H1 (cell line): ENCODE results near the gene STAG2. TPM values are rescaled to one million over a fixed set of nuclear protein-coding genes. Genes with fewer than 3 reads are reported as not detected.

Experiments
- CTCF ChIA-PET: fragments of 300-600 bp; sonication (Branson Sonifier 250); formaldehyde crosslinking; loops from one replicate; lab custom pipeline; 2021; ENCODE audit not compliant: partially characterized antibody; lab: Charles Lee
- POLR2A ChIA-PET: fragments of 300-600 bp; sonication (Branson Sonifier 250); formaldehyde crosslinking; loops from one replicate; lab custom pipeline; 2021; ENCODE audit warnings: inconsistent platforms; ENCODE audit not compliant: partially characterized antibody; lab: Charles Lee
- DNase-seq, 2 experiments: peaks; one replicate each; pipeline versions ENCODE4 v3.0.0 to v3.0.0-alpha.2; 2010 to 2022; ENCODE audit warnings: low spot score in 2 of 2, low read depth in 1 of 2, mixed read lengths in 1 of 2
- FAIRE-seq: peaks from 2 replicates; lab custom pipeline; 2011; peaks lifted over from hg19 to GRCh38; lab: Jason Lieb, UNC
- H2AFZ ChIP-seq: 2 replicates; pipeline ENCODE4 v1.8.1; 2012; ENCODE audit warnings: low read length, inconsistent platforms
- H2AK5ac ChIP-seq: 2 replicates; pipeline ENCODE4 v1.6.1; 2013; ENCODE audit warnings: low read depth, low read length
- H2BK120ac ChIP-seq: replicated peaks from 2 replicates; pipeline ENCODE3; 2013; ENCODE audit warnings: low read depth, low read length, inconsistent platforms
- H2BK12ac ChIP-seq: 2 replicates; pipeline ENCODE4 v1.6.1; 2013; ENCODE audit warnings: low read depth, low read length
- H2BK15ac ChIP-seq: 2 replicates; pipeline ENCODE4 v1.6.1; 2013; ENCODE audit warnings: low read length
- H2BK20ac ChIP-seq: 2 replicates; pipeline ENCODE4 v1.6.1; 2013; ENCODE audit warnings: low read length
- H2BK5ac ChIP-seq: 2 replicates; pipeline ENCODE4 v1.6.1; 2013; ENCODE audit warnings: low read depth, low read length
- H3K14ac ChIP-seq: 2 replicates; pipeline ENCODE4 v1.6.1; 2013; ENCODE audit warnings: inconsistent platforms; ENCODE audit not compliant: insufficient read length
- H3K18ac ChIP-seq: 2 replicates; pipeline ENCODE4 v1.6.1; 2013; ENCODE audit warnings: low read length; ENCODE audit errors: extremely low read depth
- H3K23ac ChIP-seq: 2 replicates; pipeline ENCODE4 v1.6.1; 2013; ENCODE audit warnings: inconsistent platforms; ENCODE audit not compliant: insufficient read length
- H3K23me2 ChIP-seq: 2 replicates; pipeline ENCODE4 v1.6.1; 2013; ENCODE audit warnings: low read depth, low read length
- H3K27ac ChIP-seq: 2 replicates; pipeline ENCODE4 v1.6.1; 2011; ENCODE audit warnings: low read depth, low read length, inconsistent platforms
- H3K27me3 ChIP-seq, 4 experiments: replicated peaks in 1 of 4; 1 replicate in 1 of 4; 2 replicates in 3 of 4; pipeline versions ENCODE4 v1.6.1 to v1.8.1; 2011 to 2013; ENCODE audit warnings: low read length in 3 of 4, mild to moderate bottlenecking in 3 of 4, inconsistent platforms in 2 of 4, mixed read lengths in 2 of 4, moderate library complexity in 1 of 4; ENCODE audit not compliant: control insufficient read depth in 3 of 4, insufficient read depth in 3 of 4; ENCODE audit errors: extremely low read depth in 1 of 4
- H3K36me3 ChIP-seq, 4 experiments: 2 replicates each; pipeline versions ENCODE4 v1.6.1 to v1.8.1; 2011 to 2013; ENCODE audit warnings: mild to moderate bottlenecking in 4 of 4, low read length in 3 of 4, moderate library complexity in 2 of 4, control low read depth in 1 of 4, inconsistent platforms in 1 of 4; ENCODE audit not compliant: insufficient read depth in 4 of 4, control insufficient read depth in 2 of 4
- H3K4ac ChIP-seq: replicated peaks from 2 replicates; pipeline ENCODE3; 2013; ENCODE audit warnings: low read length, low read depth, mixed read lengths, inconsistent platforms; ENCODE audit not compliant: insufficient read length
- H3K4me1 ChIP-seq, 4 experiments: replicated peaks in 1 of 4; 1 replicate in 1 of 4; 2 replicates in 3 of 4; pipeline versions ENCODE4 v1.6.1 to v1.8.1; 2011 to 2013; ENCODE audit warnings: low read length in 3 of 4, inconsistent platforms in 2 of 4, mixed read lengths in 1 of 4; ENCODE audit not compliant: insufficient read depth in 4 of 4, control insufficient read depth in 3 of 4
- H3K4me2 ChIP-seq, 2 experiments: 2 replicates each; pipeline versions ENCODE4 v1.6.1 to v1.8.1; 2011 to 2013; ENCODE audit warnings: low read depth in 2 of 2, low read length in 2 of 2, control low read depth in 1 of 2, inconsistent platforms in 1 of 2, mild to moderate bottlenecking in 1 of 2; ENCODE audit not compliant: insufficient read depth in 1 of 2
- H3K4me3 ChIP-seq, 4 experiments: fragments of 200-600, 300-600 bp in 1 of 4; sonication (generic), shearing (Covaris generic), sonication (Bioruptor Twin) in 1 of 4; 2 replicates each; pipeline versions ENCODE4 v1.5.1 to v1.8.1; 2011 to 2016; ENCODE audit warnings: low read length in 4 of 4, low read depth in 3 of 4, control low read depth in 2 of 4, inconsistent platforms in 2 of 4, mild to moderate bottlenecking in 2 of 4, mixed read lengths in 1 of 4, moderate library complexity in 1 of 4; ENCODE audit not compliant: insufficient read depth in 2 of 4; ENCODE audit errors: extremely low read depth in 1 of 4
- H3K56ac ChIP-seq: replicated peaks from 2 replicates; pipeline ENCODE3; 2013; ENCODE audit warnings: low read depth, mild to moderate bottlenecking, mixed read lengths, low read length, inconsistent platforms; ENCODE audit not compliant: insufficient read length
- H3K79me1 ChIP-seq: 2 replicates; pipeline ENCODE4 v1.6.1; 2013; ENCODE audit warnings: low read depth, low read length, control low read depth
- H3K79me2 ChIP-seq, 2 experiments: 2 replicates each; pipeline versions ENCODE4 v1.6.1 to v1.8.1; 2012 to 2013; ENCODE audit warnings: low read length in 2 of 2, mild to moderate bottlenecking in 2 of 2, inconsistent platforms in 1 of 2; ENCODE audit not compliant: insufficient read depth in 2 of 2, control insufficient read depth in 1 of 2
- H3K9ac ChIP-seq, 4 experiments: replicated peaks in 1 of 4; 1 replicate in 1 of 4; 2 replicates in 3 of 4; pipeline versions ENCODE4 v1.6.1 to v1.8.1; 2011 to 2013; ENCODE audit warnings: low read depth in 3 of 4, low read length in 3 of 4, control low read depth in 2 of 4, mild to moderate bottlenecking in 2 of 4, moderate library complexity in 2 of 4, inconsistent platforms in 1 of 4; ENCODE audit errors: extremely low read depth in 1 of 4
- H3K9me3 ChIP-seq, 2 experiments: 2 replicates each; pipeline versions ENCODE4 v1.6.1 to v1.8.1; 2012 to 2013; ENCODE audit warnings: mild to moderate bottlenecking in 2 of 2, moderate library complexity in 2 of 2, control low read depth in 1 of 2, inconsistent platforms in 1 of 2, low read depth in 1 of 2, low read length in 1 of 2, mixed read lengths in 1 of 2; ENCODE audit not compliant: insufficient read depth in 2 of 2
- H4K20me1 ChIP-seq, 2 experiments: replicated peaks in 1 of 2; 2 replicates each; pipeline versions ENCODE3 to v1.8.1; 2011 to 2013; ENCODE audit warnings: inconsistent platforms in 2 of 2, low read length in 2 of 2, mild to moderate bottlenecking in 1 of 2; ENCODE audit not compliant: insufficient read depth in 2 of 2, control insufficient read depth in 1 of 2
- H4K5ac ChIP-seq: 2 replicates; pipeline ENCODE4 v1.6.1; 2013; ENCODE audit warnings: low read length, low read depth, mixed read lengths, inconsistent platforms; ENCODE audit not compliant: insufficient read length
- H4K8ac ChIP-seq: 2 replicates; pipeline ENCODE4 v1.8.0; 2013; ENCODE audit warnings: mild to moderate bottlenecking, moderate library complexity, low read length, inconsistent platforms; ENCODE audit not compliant: insufficient read depth; ENCODE audit errors: extremely low read depth
- H4K91ac ChIP-seq: replicated peaks from 2 replicates; pipeline ENCODE3; 2013; ENCODE audit warnings: low read length, mixed read lengths, inconsistent platforms; ENCODE audit not compliant: insufficient read length
- CEBPB ChIP-seq: IDR thresholded peaks from 2 replicates; pipeline ENCODE4 v1.6.1; 2012; ENCODE audit warnings: low read depth, low read length
- RFX5 ChIP-seq: IDR thresholded peaks from 2 replicates; pipeline ENCODE4 v1.6.1; 2011; ENCODE audit warnings: low read depth, low read length, improper control_type of control experiment, borderline replicate concordance
- RXRA ChIP-seq: IDR thresholded peaks from 2 replicates; pipeline ENCODE4 v1.6.1; 2011; ENCODE audit warnings: low read depth, mild to moderate bottlenecking, low read length, moderate library complexity; ENCODE audit not compliant: insufficient read depth
- WGBS, 2 experiments: shearing (Covaris generic) in 1 of 2; methylation state at CpG; one replicate each; pipeline versions ENCODE4 v1.1.6 to v1.1.7; 2013 to 2015; ENCODE audit warnings: low lambda C conversion rate in 2 of 2, mixed read lengths in 2 of 2, inconsistent platforms in 1 of 2, low coverage in 1 of 2, missing lambda C conversion rate in 1 of 2; ENCODE audit not compliant: insufficient replicate concordance in 2 of 2, insufficient coverage in 1 of 2, insufficient read length in 1 of 2; ENCODE audit errors: extremely low coverage in 1 of 2, missing lambda C conversion rate in 1 of 2; 5-methylcytosine and 5-hydroxymethylcytosine counted together
- polyA plus RNA-seq, 7 experiments: library from polyadenylated mRNA; depleted of rRNA in 3 of 7; stranded (reverse) in 5 of 7; unstranded in 2 of 7; fragments of >200 nt in 5 of 7; fragments of 200-250 nt in 2 of 7; gene quantifications; 1 replicate in 5 of 7; 2 replicates in 1 of 7; 4 replicates in 1 of 7; pipeline versions ENCODE4 v1.2.1 to v1.2.3, GENCODE V29; 2011 to 2013; ENCODE audit warnings: missing spikeins in 2 of 7, mixed read lengths in 2 of 7
- total RNA-seq: library from RNA; stranded (reverse); fragmentation: NEBNext Ultra II Directional; extraction: Animal tissue kit (Norgen Biotek cat#: 25700); gene quantifications from 2 replicates; pipeline ENCODE4 v1.2.1, GENCODE V29; 2021

The STAG2 gene
- total and polyA plus RNA-seq, 2 of the 8 experiments (the other 6 are each of a cell fraction or from before 2014, with no cell fraction given), result 20.3 to 94.9 TPM

DNA sequence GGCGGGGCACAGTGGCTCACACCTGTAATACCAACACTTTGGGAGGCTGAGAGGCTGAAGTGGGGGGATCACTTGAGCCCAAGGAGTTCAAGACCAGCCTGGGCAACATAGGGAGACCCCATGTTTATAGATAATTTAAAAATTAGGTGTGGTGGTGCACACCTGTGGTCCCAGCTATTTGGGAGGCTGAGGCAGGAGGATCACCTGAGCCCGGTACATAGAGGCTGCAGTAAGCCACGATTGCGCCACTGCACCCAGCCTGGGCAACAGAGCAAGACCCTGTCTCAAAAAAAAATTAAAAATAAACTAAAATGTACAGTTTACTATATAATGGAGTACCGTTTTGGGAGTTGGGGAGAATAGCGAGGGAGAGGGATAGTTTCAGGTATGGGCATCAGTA is 4.2 kb downstream of the STAG2 start:
- H3K56ac ChIP-seq, result no peak overlapping the region
- no peak overlapping the region for H3K27ac ChIP-seq
- H4K8ac ChIP-seq, result no peak overlapping the region
- 96% methylated on average over 6 of the region's 6 CpGs; no CpG with 5 or more reads in 1 of the 2 experiments for WGBS, 2 experiments
- ChIA-PET POLR2A (no interaction called here), CTCF (no interaction called here)
- H2BK5ac ChIP-seq, result no peak overlapping the region
- H4K91ac ChIP-seq, result no peak overlapping the region
- H3K9me3 ChIP-seq, result no peaks in the 10 kb centered on the region
- H3K4ac ChIP-seq, result no peak overlapping the region
- no peak overlapping the region for H2BK20ac ChIP-seq
- no peaks in the 10 kb centered on the region for H3K79me1 ChIP-seq
- H3K4me3 ChIP-seq, result no peak overlapping the region
- no peak overlapping the region for H3K18ac ChIP-seq
- TF ChIP-seq RXRA (no peak), RFX5 (no peak), CEBPB (0 out of 2 replicates have a peak, but pooled peaks have one; percentile 16)
- peaks cover 30 to 89% of the 10 kb centered on the region in 2 experiments for H3K79me2 ChIP-seq
- no peak overlapping the region for H2BK15ac ChIP-seq
- no peak overlapping the region for H2AFZ ChIP-seq
- no peak overlapping the region for H3K14ac ChIP-seq
- no peaks in the 10 kb centered on the region for H3K23me2 ChIP-seq
- no peak overlapping the region for H2BK12ac ChIP-seq
- no peak overlapping the region for H3K4me2 ChIP-seq
- H4K5ac ChIP-seq, result no peak overlapping the region
- peaks cover under 1 to 6% of the 10 kb centered on the region in 2 experiments for H4K20me1 ChIP-seq
- no peak overlapping the region for H3K9ac ChIP-seq
- FAIRE-seq (no peak), DNase-seq (no peak)
- peaks cover 0 to 2% (median 0%) of the 10 kb centered on the region in 4 experiments; a peak in 3 of 7 replicates for H3K4me1 ChIP-seq
- H2AK5ac ChIP-seq, result no peak overlapping the region
- no peak overlapping the region for H3K23ac ChIP-seq
- no peaks in the 10 kb centered on the region for H3K36me3 ChIP-seq
- no peak overlapping the region for H2BK120ac ChIP-seq
- no peaks in the 10 kb centered on the region for H3K27me3 ChIP-seq
